Subcutaneous adipose tissue (tissue), 4 donors: ENCODE data around the gene PLEKHA5. TPM values are rescaled to one million over a fixed set of nuclear protein-coding genes. Genes with fewer than 3 reads are reported as not detected.

Experiments
- CTCF ChIP-seq: fragments of 450-650 bp; IDR thresholded peaks from one replicate; pipeline ENCODE4 v1.5.1; 2016; ENCODE audit warnings: low read depth, mild to moderate bottlenecking, control low read depth, antibody characterized with exemption, moderate library complexity
- total RNA-seq, 4 donors: library from RNA; depleted of rRNA; stranded (reverse); fragments of >200 nt; gene quantifications; one replicate each; pipeline ENCODE4 v1.1.0, GENCODE V29; 2016

The PLEKHA5 gene
- total RNA-seq, 4 donors from 2014 or later = 22.3 to 26.3 (median 24.1) TPM

- no peak for TF ChIP-seq CTCF
Observed at GRCh38 chr12:19376691-19377090, 247.2 kb downstream of the PLEKHA5 start.

GRCh38 chr12:19382111-19382526, 252.6 kb downstream of the PLEKHA5 start:
- no peak for TF ChIP-seq CTCF

GRCh38 chr12:19382563-19382962, 253.0 kb downstream of the PLEKHA5 start:
- TF ChIP-seq CTCF = no peak

GRCh38 chr12:19387161-19387560, 257.6 kb downstream of the PLEKHA5 start:
- no peak for TF ChIP-seq CTCF

GRCh38 chr12:19388131-19388549, 258.6 kb downstream of the PLEKHA5 start:
- no peak for TF ChIP-seq CTCF

GRCh38 chr12:19390051-19390598, 260.6 kb downstream of the PLEKHA5 start:
- TF ChIP-seq CTCF = no peak

GRCh38 chr12:19394385-19394784, 264.9 kb downstream of the PLEKHA5 start:
- TF ChIP-seq CTCF = no peak
